ENCODE measurements around the gene SPNS3. TPM values are rescaled to one million over a fixed set of nuclear protein-coding genes. Genes with fewer than 3 reads are reported as not detected.

The SPNS3 gene
- polyA plus RNA-seq, 1 of the 3 experiments (the other 2 are of a cell fraction), result 0.05 TPM

- CTCF ChIA-PET, result interaction anchor here (1.0 to 3.0 kb wide), 5 partner anchors 13 to 219 kb away, joined by 3 to 12 read pairs (median 5); no protein-coding TSS in a partner anchor
Observed at GRCh38 chr17:4407851-4408250, 25.9 kb upstream of the SPNS3 start.

GRCh38 chr17:4409659-4410058 lies 24.1 kb upstream of the SPNS3 start:
- ChIA-PET POLR2A (no interaction called here), CTCF (no interaction called here)
- Histone ChIP-seq H3K4me3 (ENCODE audit: low read depth in 2 of 2, low read length in 1 of 2) (no peak overlapping the region), H3K9me2 (no peaks in the 10 kb centered on the region), H3K4me1 (ENCODE audit: control insufficient read depth in 1 of 2, insufficient read depth in 2 of 2, low read depth in 1 of 2, low read length in 1 of 2) (no peaks in the 10 kb centered on the region; a peak in 1 of 4 replicates), H3K27me3 (ENCODE audit: insufficient read depth) (no peaks in the 10 kb centered on the region), H2AFZ (ENCODE audit: low read depth) (no peak overlapping the region), H3K27ac (ENCODE audit: low read depth in 2 of 2, low read length in 1 of 2) (no peak overlapping the region), H3F3A (replicated peaks; ENCODE audit: insufficient read depth) (no peaks in the 10 kb centered on the region), H3K4me2 (no peak overlapping the region), H3K9me3 (no peaks in the 10 kb centered on the region), H4K20me1 (ENCODE audit: insufficient read depth) (no peaks in the 10 kb centered on the region), H3K79me2 (ENCODE audit: insufficient read depth) (no peaks in the 10 kb centered on the region), H3K9ac (no peak overlapping the region), H3K36me3 (replicated peaks in 1 of 2; ENCODE audit: control insufficient read depth in 1 of 2, insufficient read depth in 2 of 2, low read length in 1 of 2) (no peaks in the 10 kb centered on the region)
- TF ChIP-seq GABPA (IDR thresholded peaks at IDR 0.05; ENCODE audit: low read depth) (no peak), NFIC (IDR thresholded peaks at IDR 0.05; ENCODE audit: borderline replicate concordance) (no peak), EP300 (IDR thresholded peaks at IDR 0.05; ENCODE audit: borderline replicate concordance in 1 of 2, low read depth in 1 of 2, low read length in 1 of 2) (no peak), FOXJ3 (CRISPR knock-in tag; IDR thresholded peaks at IDR 0.05) (no peak), USF1 (IDR thresholded peaks at IDR 0.05; ENCODE audit: borderline replicate concordance, low read depth) (no peak), RAD21 (IDR thresholded peaks at IDR 0.05; ENCODE audit: low read length) (no peak), POLR2AphosphoS5 (IDR thresholded peaks at IDR 0.05; ENCODE audit: low read depth, low read length) (no peak), RXRA (IDR thresholded peaks at IDR 0.05; ENCODE audit: borderline replicate concordance, low read depth) (no peak), GATA2 (CRISPR knock-in tag; IDR thresholded peaks at IDR 0.05) (no peak)
- 83% methylated on average over 6 of the region's 6 CpGs for WGBS (ENCODE audit: low lambda C conversion rate)
- no peak for DNase-seq

More at GRCh38 chr17:4407851-4408250, 25.9 kb upstream of the SPNS3 start:
- H3K9me2 ChIP-seq, result no peaks in the 10 kb centered on the region
- H3K9me3 ChIP-seq, result no peaks in the 10 kb centered on the region
- no peaks in the 10 kb centered on the region for H3F3A ChIP-seq (replicated peaks; ENCODE audit: insufficient read depth)
- H3K79me2 ChIP-seq (ENCODE audit: insufficient read depth), result no peaks in the 10 kb centered on the region
- WGBS (ENCODE audit: low lambda C conversion rate), result 79% methylated on average over 8 of the region's 8 CpGs
- H3K9ac ChIP-seq, result no peak overlapping the region
- no peak overlapping the region for H3K4me2 ChIP-seq
- H3K36me3 ChIP-seq (replicated peaks in 1 of 2; ENCODE audit: control insufficient read depth in 1 of 2, insufficient read depth in 2 of 2, low read length in 1 of 2), result no peaks in the 10 kb centered on the region
- no peak overlapping the region for H3K27ac ChIP-seq (ENCODE audit: low read depth in 2 of 2, low read length in 1 of 2)
- TF ChIP-seq NRF1 (IDR thresholded peaks at IDR 0.05; ENCODE audit: low read depth, low read length) (no peak), RAD21 (IDR thresholded peaks at IDR 0.05; ENCODE audit: low read length) (no peak), SMC3 (IDR thresholded peaks at IDR 0.05; ENCODE audit: low read depth, low read length) (no peak), CHD2 (IDR thresholded peaks at IDR 0.05; ENCODE audit: low read length, partially characterized antibody) (no peak), EZH2phosphoT487 (IDR thresholded peaks at IDR 0.05; ENCODE audit: borderline replicate concordance, low read depth) (no peak), MAX (IDR thresholded peaks at IDR 0.05; ENCODE audit: low read depth) (no peak), GATA2 (CRISPR knock-in tag; IDR thresholded peaks at IDR 0.05) (no peak)
- H3K27me3 ChIP-seq (ENCODE audit: insufficient read depth), result no peaks in the 10 kb centered on the region
- no peaks in the 10 kb centered on the region for H4K20me1 ChIP-seq (ENCODE audit: insufficient read depth)
- no peak for DNase-seq
- no peak overlapping the region for H2AFZ ChIP-seq (ENCODE audit: low read depth)
- H3K4me3 ChIP-seq (ENCODE audit: low read depth in 2 of 2, low read length in 1 of 2), result no peak overlapping the region
- POLR2A ChIA-PET, result no interaction called here
- H3K4me1 ChIP-seq (ENCODE audit: control insufficient read depth in 1 of 2, insufficient read depth in 2 of 2, low read depth in 1 of 2, low read length in 1 of 2), result no peaks in the 10 kb centered on the region
